Keratinocyte (primary cell): Measurements from ENCODE around the gene TEX26. TPM values are rescaled to one million over a fixed set of nuclear protein-coding genes. Genes with fewer than 3 reads are reported as not detected.

Experiments
- DNase-seq: peaks from one replicate; pipeline ENCODE4 v3.0.0-alpha.2; 2011; ENCODE audit warnings: low read depth, missing footprints, low spot score
- FAIRE-seq: peaks from 2 replicates; lab custom pipeline; 2011; peaks lifted over from hg19 to GRCh38; lab: Jason Lieb, UNC
- H2AFZ ChIP-seq: 2 replicates; pipeline ENCODE4 v1.6.0; 2012; ENCODE audit warnings: low read length, control low read depth, inconsistent platforms; ENCODE audit not compliant: control insufficient read depth
- H3K27ac ChIP-seq: 2 replicates; pipeline ENCODE4 v1.5.1; 2011; ENCODE audit warnings: low read length; ENCODE audit not compliant: control insufficient read depth, insufficient read depth
- H3K27me3 ChIP-seq: 3 replicates; pipeline ENCODE4 v1.6.0; 2011; ENCODE audit warnings: low read length; ENCODE audit not compliant: control insufficient read depth, insufficient read depth; ENCODE audit errors: extremely low read depth
- H3K36me3 ChIP-seq, 2 experiments: 2 replicates in 1 of 2; 3 replicates in 1 of 2; pipeline ENCODE4 v1.5.1; 2011; ENCODE audit warnings: low read length in 2 of 2, mild to moderate bottlenecking in 1 of 2; ENCODE audit not compliant: control insufficient read depth in 2 of 2, insufficient read depth in 2 of 2; ENCODE audit errors: extremely low read depth in 1 of 2
- H3K4me1 ChIP-seq: 3 replicates; pipeline ENCODE4 v1.5.1; 2011; ENCODE audit warnings: low read length; ENCODE audit not compliant: control insufficient read depth, insufficient read depth; ENCODE audit errors: extremely low read depth
- H3K4me2 ChIP-seq: 3 replicates; pipeline ENCODE4 v1.6.0; 2011; ENCODE audit warnings: low read depth, low read length; ENCODE audit not compliant: control insufficient read depth, insufficient read depth; ENCODE audit errors: extremely low read depth
- H3K4me3 ChIP-seq, 3 experiments: fragments of 200-600 bp in 1 of 3; sonication (generic) in 1 of 3; 2 replicates in 2 of 3; 3 replicates in 1 of 3; pipeline ENCODE4 v1.5.1; 2011 to 2016; ENCODE audit warnings: low read length in 3 of 3, mild to moderate bottlenecking in 3 of 3, control low read depth in 2 of 3, inconsistent platforms in 1 of 3, low read depth in 1 of 3, mixed read lengths in 1 of 3, mixed run types in 1 of 3, moderate library complexity in 1 of 3; ENCODE audit not compliant: control insufficient read depth in 2 of 3, insufficient read depth in 2 of 3; ENCODE audit errors: extremely low read depth in 1 of 3
- H3K79me2 ChIP-seq: 2 replicates; pipeline ENCODE4 v1.6.0; 2012; ENCODE audit warnings: low read length; ENCODE audit not compliant: control insufficient read depth, insufficient read depth
- H3K9ac ChIP-seq: 3 replicates; pipeline ENCODE4 v1.6.0; 2011; ENCODE audit warnings: low read length; ENCODE audit not compliant: control insufficient read depth, insufficient read depth; ENCODE audit errors: extremely low read depth
- H3K9me1 ChIP-seq: 3 replicates; pipeline ENCODE4 v1.6.0; 2011; ENCODE audit warnings: low read length; ENCODE audit not compliant: control insufficient read depth, insufficient read depth; ENCODE audit errors: extremely low read depth
- H3K9me3 ChIP-seq: 2 replicates; pipeline ENCODE4 v1.5.1; 2012; ENCODE audit warnings: low read depth, low read length; ENCODE audit not compliant: control insufficient read depth
- H4K20me1 ChIP-seq: 3 replicates; pipeline ENCODE4 v1.6.0; 2011; ENCODE audit warnings: low read length; ENCODE audit not compliant: control insufficient read depth, insufficient read depth; ENCODE audit errors: extremely low read depth
- CTCF ChIP-seq, 3 experiments: IDR thresholded peaks in 1 of 3; conservative IDR thresholded peaks in 1 of 3; optimal IDR thresholded peaks in 1 of 3; 2 replicates in 2 of 3; 3 replicates in 1 of 3; pipeline versions ENCODE3 to v1.5.1; 2011; ENCODE audit warnings: low read length in 3 of 3, mild to moderate bottlenecking in 3 of 3, moderate library complexity in 2 of 3, control low read depth in 1 of 3, inconsistent platforms in 1 of 3; ENCODE audit not compliant: insufficient read depth in 2 of 3; ENCODE audit errors: extremely low read depth in 1 of 3
- EZH2 ChIP-seq: IDR thresholded peaks from one replicate; pipeline ENCODE4 v1.6.1; 2012; ENCODE audit warnings: inconsistent platforms, mild to moderate bottlenecking, low read length, moderate library complexity
- dilution Hi-C: fragments of 300-500 bp; cut with MboI; formaldehyde crosslinking; loops from one replicate; pipeline ENCODE4 v1.7.0; 2020; ENCODE audit warnings: low sequenced_read_pairs; ENCODE audit not compliant: extremely low pct_ligation_motif_present
- polyA plus RNA-seq, 5 experiments: library from polyadenylated mRNA; depleted of rRNA in 3 of 5; stranded (reverse) in 3 of 5; stranded (forward) in 1 of 5; unstranded in 1 of 5; fragments of >200 nt; gene quantifications; 1 replicate in 1 of 5; 2 replicates in 3 of 5; 3 replicates in 1 of 5; pipeline versions ENCODE4 v1.2.1 to v1.2.3, GENCODE V29; 2011 to 2012; ENCODE audit warnings: missing spikeins in 2 of 5, low read depth in 1 of 5, low replicate concordance in 1 of 5

Gene TEX26
- polyA plus RNA-seq, 1 donor (not counting 4 experiments of a cell fraction or from before 2014, with no cell fraction given), result not detected

GRCh38 chr13:30933354-30933670, 856 bp downstream of the TEX26 start:
- H3K4me3 ChIP-seq, result no peak overlapping the region
- no peaks in the 10 kb centered on the region for H3K79me2 ChIP-seq
- H3K36me3 ChIP-seq, result no peaks in the 10 kb centered on the region
- no peaks in the 10 kb centered on the region for H4K20me1 ChIP-seq
- H3K4me1 ChIP-seq, result peaks cover 8% of the 10 kb centered on the region
- DNase-seq (no peak), FAIRE-seq (no peak)
- dilution Hi-C loops, result no loop called here
- peaks cover 17% of the 10 kb centered on the region for H3K27me3 ChIP-seq
- no peak overlapping the region for H3K4me2 ChIP-seq
- no peak overlapping the region for H3K27ac ChIP-seq
- no peak overlapping the region for H3K9ac ChIP-seq
- no peaks in the 10 kb centered on the region for H3K9me1 ChIP-seq
- H3K9me3 ChIP-seq, result no peaks in the 10 kb centered on the region
- TF ChIP-seq CTCF (optimal IDR thresholded peaks at IDR 0.05 in 1 of 3, IDR thresholded peaks at IDR 0.05 in 1 of 3, conservative IDR thresholded peaks at IDR 0.05 in 1 of 3; ENCODE audit: extremely low read depth in 1 of 3, insufficient read depth in 2 of 3, low read length in 3 of 3) (no peak), EZH2 (no peak)
- no peak overlapping the region for H2AFZ ChIP-seq

- dilution Hi-C loops, result no loop called here
- Histone ChIP-seq H3K4me1 (no peaks in the 10 kb centered on the region), H2AFZ (no peak overlapping the region), H3K9me3 (no peaks in the 10 kb centered on the region), H3K4me3 (no peak overlapping the region), H3K79me2 (no peaks in the 10 kb centered on the region), H3K9me1 (no peaks in the 10 kb centered on the region), H4K20me1 (no peaks in the 10 kb centered on the region), H3K36me3 (no peaks in the 10 kb centered on the region), H3K27me3 (peaks cover 17% of the 10 kb centered on the region), H3K4me2 (no peak overlapping the region), H3K27ac (no peak overlapping the region), H3K9ac (no peak overlapping the region)
- TF ChIP-seq EZH2 (no peak), CTCF (optimal IDR thresholded peaks at IDR 0.05 in 1 of 3, IDR thresholded peaks at IDR 0.05 in 1 of 3, conservative IDR thresholded peaks at IDR 0.05 in 1 of 3; ENCODE audit: extremely low read depth in 1 of 3, insufficient read depth in 2 of 3, low read length in 3 of 3) (no peak)
- DNase-seq, result no peak
- FAIRE-seq, result no peak
Observed at GRCh38 chr13:30934381-30934780, 1.9 kb downstream of the TEX26 start.
